Measurements from ENCODE around the gene PLXNA1. TPM values are rescaled to one million over a fixed set of nuclear protein-coding genes. Genes with fewer than 3 reads are reported as not detected.

PLXNA1 gene
- polyA plus RNA-seq, 1 of the 3 experiments (the other 2 are of a cell fraction), result 48.1 TPM

- H3K79me2 ChIP-seq (ENCODE audit: insufficient read depth), result no peaks in the 10 kb centered on the region
- H3K4me1 ChIP-seq (ENCODE audit: control insufficient read depth in 1 of 2, insufficient read depth in 2 of 2, low read depth in 1 of 2, low read length in 1 of 2), result no peaks in the 10 kb centered on the region
- H3K9me3 ChIP-seq, result no peaks in the 10 kb centered on the region
- DNase-seq, result no peak
- no peaks in the 10 kb centered on the region for H3K27me3 ChIP-seq (ENCODE audit: insufficient read depth)
- no peaks in the 10 kb centered on the region for H4K20me1 ChIP-seq (ENCODE audit: insufficient read depth)
- peaks cover 3% of the 10 kb centered on the region for H3F3A ChIP-seq (replicated peaks; ENCODE audit: insufficient read depth)
- H3K9me2 ChIP-seq, result no peaks in the 10 kb centered on the region
- POLR2A ChIA-PET, result no interaction called here
- TF ChIP-seq FOXJ3 (CRISPR knock-in tag; IDR thresholded peaks at IDR 0.05) (no peak), FOXM1 (IDR thresholded peaks at IDR 0.05; ENCODE audit: low read depth) (no peak), EP300 (IDR thresholded peaks at IDR 0.05; ENCODE audit: borderline replicate concordance in 1 of 2, low read depth in 1 of 2, low read length in 1 of 2) (no peak), FOSL2 (IDR thresholded peaks at IDR 0.05; ENCODE audit: borderline replicate concordance, low read depth) (no peak), EZH2phosphoT487 (IDR thresholded peaks at IDR 0.05; ENCODE audit: borderline replicate concordance, low read depth) (no peak), MAX (IDR thresholded peaks at IDR 0.05; ENCODE audit: low read depth) (no peak), USF2 (IDR thresholded peaks at IDR 0.05; ENCODE audit: borderline replicate concordance, low read depth, low read length) (no peak), GATA2 (CRISPR knock-in tag; IDR thresholded peaks at IDR 0.05) (no peak), JUND (IDR thresholded peaks at IDR 0.05) (no peak)
- TF ChIP-seq, protein P1, sequence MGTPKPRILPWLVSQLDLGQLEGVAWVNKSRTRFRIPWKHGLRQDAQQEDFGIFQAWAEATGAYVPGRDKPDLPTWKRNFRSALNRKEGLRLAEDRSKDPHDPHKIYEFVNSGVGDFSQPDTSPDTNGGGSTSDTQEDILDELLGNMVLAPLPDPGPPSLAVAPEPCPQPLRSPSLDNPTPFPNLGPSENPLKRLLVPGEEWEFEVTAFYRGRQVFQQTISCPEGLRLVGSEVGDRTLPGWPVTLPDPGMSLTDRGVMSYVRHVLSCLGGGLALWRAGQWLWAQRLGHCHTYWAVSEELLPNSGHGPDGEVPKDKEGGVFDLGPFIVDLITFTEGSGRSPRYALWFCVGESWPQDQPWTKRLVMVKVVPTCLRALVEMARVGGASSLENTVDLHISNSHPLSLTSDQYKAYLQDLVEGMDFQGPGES (IDR thresholded peaks at IDR 0.05; ENCODE audit: low read depth, low read length), result no peak
- TF ChIP-seq, protein P2, sequence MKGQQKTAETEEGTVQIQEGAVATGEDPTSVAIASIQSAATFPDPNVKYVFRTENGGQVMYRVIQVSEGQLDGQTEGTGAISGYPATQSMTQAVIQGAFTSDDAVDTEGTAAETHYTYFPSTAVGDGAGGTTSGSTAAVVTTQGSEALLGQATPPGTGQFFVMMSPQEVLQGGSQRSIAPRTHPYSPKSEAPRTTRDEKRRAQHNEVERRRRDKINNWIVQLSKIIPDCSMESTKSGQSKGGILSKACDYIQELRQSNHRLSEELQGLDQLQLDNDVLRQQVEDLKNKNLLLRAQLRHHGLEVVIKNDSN (IDR thresholded peaks at IDR 0.05; ENCODE audit: borderline replicate concordance, low read depth), result no peak
- H3K9ac ChIP-seq, result no peak overlapping the region
- WGBS (ENCODE audit: low lambda C conversion rate), result 93% methylated on average over 8 of the region's 9 CpGs
- H2AFZ ChIP-seq (ENCODE audit: low read depth), result no peak overlapping the region
- no peak overlapping the region for H3K27ac ChIP-seq (ENCODE audit: low read depth in 2 of 2, low read length in 1 of 2)
- H3K4me2 ChIP-seq, result no peak overlapping the region
- CTCF ChIA-PET, result interaction anchor here (0.7 kb wide), 1 partner anchor 536 kb away, joined by 3 read pairs; no protein-coding TSS in a partner anchor
- H3K36me3 ChIP-seq (replicated peaks in 1 of 2; ENCODE audit: control insufficient read depth in 1 of 2, insufficient read depth in 2 of 2, low read length in 1 of 2), result peaks cover 6 to 85% of the 10 kb centered on the region in 2 experiments
- H3K4me3 ChIP-seq (ENCODE audit: low read depth in 2 of 2, low read length in 1 of 2), result no peak overlapping the region
Measured at GRCh38 chr3:127031413-127031810, 48.5 kb downstream of the PLXNA1 start.

- ChIA-PET POLR2A (no interaction called here), CTCF (interaction anchor here (0.7 to 1.0 kb wide), 2 partner anchors 10 to 537 kb away, joined by 3 read pairs; no protein-coding TSS in a partner anchor)
- Histone ChIP-seq H3K9me2 (no peaks in the 10 kb centered on the region), H2AFZ (ENCODE audit: low read depth) (no peak overlapping the region), H3K9ac (no peak overlapping the region), H3K27me3 (ENCODE audit: insufficient read depth) (no peaks in the 10 kb centered on the region), H3K4me2 (no peak overlapping the region), H3F3A (replicated peaks; ENCODE audit: insufficient read depth) (peaks cover 3% of the 10 kb centered on the region), H3K27ac (ENCODE audit: low read depth in 2 of 2, low read length in 1 of 2) (no peak overlapping the region), H3K4me1 (ENCODE audit: control insufficient read depth in 1 of 2, insufficient read depth in 2 of 2, low read depth in 1 of 2, low read length in 1 of 2) (no peaks in the 10 kb centered on the region), H3K79me2 (ENCODE audit: insufficient read depth) (no peaks in the 10 kb centered on the region), H3K4me3 (ENCODE audit: low read depth in 2 of 2, low read length in 1 of 2) (no peak overlapping the region), H3K9me3 (no peaks in the 10 kb centered on the region), H3K36me3 (replicated peaks in 1 of 2; ENCODE audit: control insufficient read depth in 1 of 2, insufficient read depth in 2 of 2, low read length in 1 of 2) (peaks cover 6 to 80% of the 10 kb centered on the region in 2 experiments), H4K20me1 (ENCODE audit: insufficient read depth) (no peaks in the 10 kb centered on the region)
- DNase-seq, result no peak
- WGBS (ENCODE audit: low lambda C conversion rate), result 92% methylated on average over 2 of the region's 7 CpGs
- TF ChIP-seq FOXJ3 (CRISPR knock-in tag; IDR thresholded peaks at IDR 0.05), result no peak
- no peak for TF ChIP-seq RXRA (IDR thresholded peaks at IDR 0.05; ENCODE audit: borderline replicate concordance, low read depth)
- no peak for TF ChIP-seq MEF2A (IDR thresholded peaks at IDR 0.05; ENCODE audit: borderline replicate concordance, low read depth)
- TF ChIP-seq, protein P3, sequence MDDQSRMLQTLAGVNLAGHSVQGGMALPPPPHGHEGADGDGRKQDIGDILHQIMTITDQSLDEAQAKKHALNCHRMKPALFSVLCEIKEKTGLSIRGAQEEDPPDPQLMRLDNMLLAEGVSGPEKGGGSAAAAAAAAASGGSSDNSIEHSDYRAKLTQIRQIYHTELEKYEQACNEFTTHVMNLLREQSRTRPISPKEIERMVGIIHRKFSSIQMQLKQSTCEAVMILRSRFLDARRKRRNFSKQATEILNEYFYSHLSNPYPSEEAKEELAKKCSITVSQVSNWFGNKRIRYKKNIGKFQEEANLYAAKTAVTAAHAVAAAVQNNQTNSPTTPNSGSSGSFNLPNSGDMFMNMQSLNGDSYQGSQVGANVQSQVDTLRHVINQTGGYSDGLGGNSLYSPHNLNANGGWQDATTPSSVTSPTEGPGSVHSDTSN (IDR thresholded peaks at IDR 0.05), result no peak
- no peak for TF ChIP-seq RAD21 (IDR thresholded peaks at IDR 0.05; ENCODE audit: low read length)
- TF ChIP-seq, protein P2 (IDR thresholded peaks at IDR 0.05; ENCODE audit: borderline replicate concordance, low read depth), result no peak
- no peak for TF ChIP-seq USF2 (IDR thresholded peaks at IDR 0.05; ENCODE audit: borderline replicate concordance, low read depth, low read length)
- TF ChIP-seq TEAD4 (IDR thresholded peaks at IDR 0.05; ENCODE audit: borderline replicate concordance, insufficient read depth), result no peak
- no peak for TF ChIP-seq SMC3 (IDR thresholded peaks at IDR 0.05; ENCODE audit: low read depth, low read length)
- no peak for TF ChIP-seq JUND (IDR thresholded peaks at IDR 0.05)
- TF ChIP-seq, protein P4, sequence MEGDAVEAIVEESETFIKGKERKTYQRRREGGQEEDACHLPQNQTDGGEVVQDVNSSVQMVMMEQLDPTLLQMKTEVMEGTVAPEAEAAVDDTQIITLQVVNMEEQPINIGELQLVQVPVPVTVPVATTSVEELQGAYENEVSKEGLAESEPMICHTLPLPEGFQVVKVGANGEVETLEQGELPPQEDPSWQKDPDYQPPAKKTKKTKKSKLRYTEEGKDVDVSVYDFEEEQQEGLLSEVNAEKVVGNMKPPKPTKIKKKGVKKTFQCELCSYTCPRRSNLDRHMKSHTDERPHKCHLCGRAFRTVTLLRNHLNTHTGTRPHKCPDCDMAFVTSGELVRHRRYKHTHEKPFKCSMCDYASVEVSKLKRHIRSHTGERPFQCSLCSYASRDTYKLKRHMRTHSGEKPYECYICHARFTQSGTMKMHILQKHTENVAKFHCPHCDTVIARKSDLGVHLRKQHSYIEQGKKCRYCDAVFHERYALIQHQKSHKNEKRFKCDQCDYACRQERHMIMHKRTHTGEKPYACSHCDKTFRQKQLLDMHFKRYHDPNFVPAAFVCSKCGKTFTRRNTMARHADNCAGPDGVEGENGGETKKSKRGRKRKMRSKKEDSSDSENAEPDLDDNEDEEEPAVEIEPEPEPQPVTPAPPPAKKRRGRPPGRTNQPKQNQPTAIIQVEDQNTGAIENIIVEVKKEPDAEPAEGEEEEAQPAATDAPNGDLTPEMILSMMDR (IDR thresholded peaks at IDR 0.05), result no peak
- no peak for TF ChIP-seq FOXM1 (IDR thresholded peaks at IDR 0.05; ENCODE audit: low read depth)
Measured at GRCh38 chr3:127031845-127032244, 48.9 kb downstream of the PLXNA1 start.

Measured in SK-N-SH (cell line).